IMR-90 (cell line): ENCODE data around the gene SLAMF9. TPM values are rescaled to one million over a fixed set of nuclear protein-coding genes. Genes with fewer than 3 reads are reported as not detected.

ENCODE experiments used
- ATAC-seq: fragments of 200-7000 bp; cut with Tn5 transposase; 2 replicates; pipeline ENCODE4 v1.9.1; 2020; ENCODE audit warnings: low read depth, mild to moderate bottlenecking, moderate library complexity
- BruUV-seq: library from RNA; stranded (reverse); fragments of 400-500 nt; replicated peaks from 2 replicates; lab custom pipeline; 2021; lab: Mats Ljungman, UMichigan
- CTCF ChIA-PET: fragments of 300-600 bp; formaldehyde crosslinking; extraction: SDS; loops from one replicate; lab custom pipeline; 2021; ENCODE audit warnings: antibody characterized with exemption; lab: Yijun Ruan, JAX
- POLR2A ChIA-PET: fragments of 300-600 bp; sonication (Branson Sonifier 250); formaldehyde crosslinking; loops from one replicate; lab custom pipeline; 2022; ENCODE audit warnings: antibody characterized with exemption; ENCODE audit not compliant: unreplicated experiment; lab: Charles Lee
- DNase-seq: peaks from one replicate; pipeline ENCODE4 v3.0.0; 2013
- H2AFZ ChIP-seq: replicated peaks from 2 replicates; pipeline ENCODE3; 2013; ENCODE audit warnings: low read length, mild to moderate bottlenecking; ENCODE audit not compliant: poor library complexity
- H2AK5ac ChIP-seq: 2 replicates; pipeline ENCODE4 v1.6.1; 2013; ENCODE audit warnings: low read depth, low read length, inconsistent platforms
- H2AK9ac ChIP-seq: replicated peaks from 2 replicates; pipeline ENCODE3; 2013; ENCODE audit warnings: mild to moderate bottlenecking, low read depth, low read length, moderate library complexity; ENCODE audit not compliant: poor library complexity
- H2BK120ac ChIP-seq: 2 replicates; pipeline ENCODE4 v1.6.1; 2013; ENCODE audit warnings: low read depth, low read length, inconsistent platforms
- H2BK15ac ChIP-seq: 3 replicates; pipeline ENCODE4 v1.6.1; 2013; ENCODE audit warnings: low read depth, low read length, inconsistent platforms
- H2BK20ac ChIP-seq: 2 replicates; pipeline ENCODE4 v1.6.1; 2013; ENCODE audit warnings: low read depth, mild to moderate bottlenecking, inconsistent platforms, low read length, moderate library complexity
- H2BK5ac ChIP-seq: 2 replicates; pipeline ENCODE4 v1.6.1; 2013; ENCODE audit warnings: mild to moderate bottlenecking, low read depth, low read length, inconsistent platforms; ENCODE audit not compliant: poor library complexity, severe bottlenecking
- H3K14ac ChIP-seq: replicated peaks from 2 replicates; pipeline ENCODE4 v1.6.1; 2013; ENCODE audit warnings: low read depth, low read length, inconsistent platforms
- H3K18ac ChIP-seq: 2 replicates; pipeline ENCODE4 v1.6.1; 2013; ENCODE audit warnings: low read depth, low read length, control low read depth
- H3K23ac ChIP-seq: 2 replicates; pipeline ENCODE4 v1.6.1; 2013; ENCODE audit warnings: low read depth, low read length, inconsistent platforms
- H3K27ac ChIP-seq: 2 replicates; pipeline ENCODE4 v1.5.1; 2013; ENCODE audit warnings: mild to moderate bottlenecking, control low read depth, low read length; ENCODE audit not compliant: insufficient read depth
- H3K27me3 ChIP-seq: 2 replicates; pipeline ENCODE4 v1.6.1; 2013; ENCODE audit warnings: low read length; ENCODE audit not compliant: control insufficient read depth, insufficient read depth
- H3K36me3 ChIP-seq: 2 replicates; pipeline ENCODE4 v1.6.1; 2013; ENCODE audit warnings: low read length, mixed read lengths; ENCODE audit not compliant: control insufficient read depth, insufficient read depth
- H3K4ac ChIP-seq: 2 replicates; pipeline ENCODE4 v1.6.1; 2013; ENCODE audit warnings: low read depth, low read length, inconsistent platforms
- H3K4me1 ChIP-seq: 2 replicates; pipeline ENCODE4 v1.6.1; 2013; ENCODE audit warnings: low read length, mixed read lengths; ENCODE audit not compliant: control insufficient read depth, insufficient read depth
- H3K4me2 ChIP-seq: 2 replicates; pipeline ENCODE4 v1.6.1; 2013; ENCODE audit warnings: low read depth, mild to moderate bottlenecking, control low read depth, low read length, moderate library complexity
- H3K4me3 ChIP-seq: 2 replicates; pipeline ENCODE4 v1.5.1; 2013; ENCODE audit warnings: low read depth, mild to moderate bottlenecking, control low read depth, low read length, moderate library complexity; ENCODE audit not compliant: insufficient read depth
- H3K56ac ChIP-seq: 2 replicates; pipeline ENCODE4 v1.6.1; 2013; ENCODE audit warnings: low read length, inconsistent platforms; ENCODE audit not compliant: insufficient read depth; ENCODE audit errors: extremely low read depth
- H3K79me1 ChIP-seq, 2 experiments: 2 replicates each; pipeline ENCODE4 v1.6.1; 2013; ENCODE audit warnings: low read length in 2 of 2, inconsistent platforms in 1 of 2, low read depth in 1 of 2
- H3K9ac ChIP-seq: 2 replicates; pipeline ENCODE4 v1.6.1; 2013; ENCODE audit warnings: low read depth, low read length, control low read depth
- H3K9me1 ChIP-seq: 2 replicates; pipeline ENCODE4 v1.6.1; 2013; ENCODE audit warnings: low read length, inconsistent platforms; ENCODE audit not compliant: insufficient read depth
- H3K9me3 ChIP-seq: 2 replicates; pipeline ENCODE4 v1.6.1; 2013; ENCODE audit warnings: low read length; ENCODE audit not compliant: control insufficient read depth, insufficient read depth
- H4K20me1 ChIP-seq: 2 replicates; pipeline ENCODE4 v1.6.1; 2013; ENCODE audit warnings: low read length, inconsistent platforms; ENCODE audit not compliant: insufficient read depth
- H4K5ac ChIP-seq: 2 replicates; pipeline ENCODE4 v1.6.1; 2013; ENCODE audit warnings: mild to moderate bottlenecking, low read depth, low read length, control low read depth
- H4K8ac ChIP-seq, 2 experiments: 2 replicates each; pipeline ENCODE4 v1.6.1; 2013; ENCODE audit warnings: low read depth in 2 of 2, low read length in 2 of 2, control low read depth in 1 of 2, inconsistent platforms in 1 of 2
- H4K91ac ChIP-seq: 2 replicates; pipeline ENCODE4 v1.6.1; 2013; ENCODE audit warnings: low read depth, low read length, inconsistent platforms; ENCODE audit not compliant: insufficient read depth
- CEBPB ChIP-seq: IDR thresholded peaks from 2 replicates; pipeline ENCODE4 v1.6.1; 2012; ENCODE audit warnings: low read depth, low read length, improper control_type of control experiment
- CTCF ChIP-seq: conservative IDR thresholded peaks from 2 replicates; pipeline ENCODE4 v1.5.1; 2012; ENCODE audit warnings: mild to moderate bottlenecking, low read depth, low read length, improper control_type of control experiment
- ELK1 ChIP-seq: fragments of 150-350 bp; IDR thresholded peaks from 2 replicates; pipeline ENCODE4 v1.6.1; 2016; ENCODE audit warnings: low read depth, mild to moderate bottlenecking, low read length, moderate library complexity, borderline replicate concordance
- FOS ChIP-seq: fragments of 150-350 bp; IDR thresholded peaks from 2 replicates; pipeline ENCODE4 v1.6.1; 2016; ENCODE audit warnings: low read depth, low read length
- RAD21 ChIP-seq: IDR thresholded peaks from 2 replicates; pipeline ENCODE4 v1.6.1; 2012; ENCODE audit warnings: low read length, improper control_type of control experiment
- WGBS, 2 experiments: methylation state at CpG; one replicate each; pipeline versions ENCODE4 v1.1.5 to v1.1.7; 2013; ENCODE audit warnings: missing lambda C conversion rate in 2 of 2; ENCODE audit not compliant: insufficient read length in 1 of 2; ENCODE audit errors: extremely low coverage in 2 of 2; 5-methylcytosine and 5-hydroxymethylcytosine counted together
- dilution Hi-C: fragments of 300-500 bp; cut with HindIII; formaldehyde crosslinking; loops from one replicate; pipeline ENCODE4 v1.14.3; 2018; ENCODE audit warnings: low sequenced_read_pairs; ENCODE audit not compliant: unreplicated experiment
- in situ Hi-C: fragments of 300-500 bp; cut with MboI; formaldehyde crosslinking; loops from 3 replicates; pipeline ENCODE4 v1.14.3; 2019; ENCODE audit warnings: low sequenced_read_pairs, inconsistent platforms, mixed read lengths
- intact Hi-C: fragments of 100-400 bp; cut with micrococcal nuclease; formaldehyde crosslinking; loops from 2 replicates; pipeline ENCODE4 v1.10.0; 2022
- polyA plus RNA-seq, 3 experiments: library from polyadenylated mRNA; depleted of rRNA; stranded (reverse); fragments of >200 nt; gene quantifications; 2 replicates each; pipeline ENCODE4 v1.2.3, GENCODE V29; 2012; ENCODE audit warnings: low replicate concordance in 1 of 3
- total RNA-seq: library from RNA; depleted of rRNA; stranded (reverse); fragments of >200 nt; gene quantifications from 2 replicates; pipeline ENCODE4 v1.2.3, GENCODE V29; 2012

SLAMF9 gene
- total and polyA plus RNA-seq, 2 of the 4 experiments (the other 2 are of a cell fraction), result 0.18 to 0.67 TPM

- Histone ChIP-seq H4K5ac (no peak overlapping the region), H2AK5ac (no peak overlapping the region), H4K91ac (no peak overlapping the region), H4K8ac (no peak overlapping the region), H3K18ac (no peak overlapping the region), H3K14ac (no peak overlapping the region), H3K9me3 (no peaks in the 10 kb centered on the region), H3K4me3 (no peak overlapping the region), H2BK5ac (no peak overlapping the region), H4K20me1 (no peaks in the 10 kb centered on the region), H2AK9ac (no peak overlapping the region), H3K27ac (no peak overlapping the region), H3K56ac (no peak overlapping the region), H3K27me3 (peaks cover 56% of the 10 kb centered on the region), H3K9ac (no peak overlapping the region), H3K23ac (no peak overlapping the region), H3K36me3 (no peaks in the 10 kb centered on the region), H2BK120ac (no peak overlapping the region), H3K4me1 (no peaks in the 10 kb centered on the region), H3K4ac (no peak overlapping the region), H3K9me1 (no peaks in the 10 kb centered on the region), H2BK20ac (no peak overlapping the region), H3K79me1 (no peaks in the 10 kb centered on the region), H2BK15ac (no peak overlapping the region), H3K4me2 (no peak overlapping the region), H2AFZ (no peak overlapping the region)
- dilution Hi-C loops (no loop called here), intact Hi-C loops (no loop called here), in situ Hi-C loops (loop anchor here (5.0 to 10.0 kb wide), 2 partner anchors 69 to 436 kb away; no protein-coding TSS in a partner anchor)
- no CpG with 5 or more reads among the region's 7 CpGs for WGBS, 2 experiments
- no peak for ATAC-seq
- no TSS peak for BruUV-seq
- TF ChIP-seq CTCF, result no peak
- no peak for TF ChIP-seq ELK1
- TF ChIP-seq RAD21, result no peak
- no peak for TF ChIP-seq CEBPB
- no peak for TF ChIP-seq FOS
- CTCF ChIA-PET, result interaction anchor here (6.4 kb wide), 1 partner anchor 68 kb away, joined by 48 read pairs; no protein-coding TSS in a partner anchor
- POLR2A ChIA-PET, result no interaction called here
- DNase-seq, result no peak
Observed at GRCh38 chr1:159938211-159938852, 15.7 kb downstream of the SLAMF9 start.
